Stimulated activated CD8-positive, alpha-beta memory T cell treated with anti-CD3 and anti-CD28 coated beads, Interleukin-12 subunit alpha, Interleukin-12 subunit beta, amount 100 ng/mL, for 4 hours (primary cell): Measurements from ENCODE around the gene TMTC4.
"Not testable (repeated sequence)": the region's sequence is repeated elsewhere in the genome, so short reads cannot be mapped to it uniquely, and the experiment has no call there.

Source experiments
- DNase-seq: peaks from one replicate; pipeline ENCODE4 v3.0.0-alpha.2; 2020; ENCODE audit warnings: low read depth

The TMTC4 gene

GRCh38 chr13:100674572-100674871, at the start of gene TMTC4:
Gene TMTC4 (minus strand): TSS chr13:100674795. CDS start chr13:100670362, 4,433 bp downstream.
- no peak for DNase-seq

DNA sequence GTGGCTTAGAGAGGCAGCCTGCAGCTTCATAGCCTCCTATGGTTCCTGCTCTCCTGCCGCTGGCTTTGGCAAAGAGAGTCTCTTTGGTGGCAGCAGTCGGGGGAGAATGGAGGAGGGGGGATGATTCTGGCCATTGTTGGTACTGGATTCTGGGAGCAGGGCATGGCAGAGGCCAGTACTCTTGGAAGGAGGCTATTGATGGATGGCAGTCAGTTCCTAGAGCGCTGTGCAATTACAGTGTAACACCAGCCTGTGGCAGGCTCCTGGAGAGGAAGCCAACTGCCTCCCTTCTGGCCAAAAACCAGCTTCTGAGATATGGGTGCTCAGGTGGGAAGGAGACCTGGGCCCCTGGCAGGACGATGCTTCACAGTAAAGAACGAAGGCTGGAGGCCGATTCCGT, 47.9 kb upstream of the TMTC4 start:
- no peak for DNase-seq

DNA sequence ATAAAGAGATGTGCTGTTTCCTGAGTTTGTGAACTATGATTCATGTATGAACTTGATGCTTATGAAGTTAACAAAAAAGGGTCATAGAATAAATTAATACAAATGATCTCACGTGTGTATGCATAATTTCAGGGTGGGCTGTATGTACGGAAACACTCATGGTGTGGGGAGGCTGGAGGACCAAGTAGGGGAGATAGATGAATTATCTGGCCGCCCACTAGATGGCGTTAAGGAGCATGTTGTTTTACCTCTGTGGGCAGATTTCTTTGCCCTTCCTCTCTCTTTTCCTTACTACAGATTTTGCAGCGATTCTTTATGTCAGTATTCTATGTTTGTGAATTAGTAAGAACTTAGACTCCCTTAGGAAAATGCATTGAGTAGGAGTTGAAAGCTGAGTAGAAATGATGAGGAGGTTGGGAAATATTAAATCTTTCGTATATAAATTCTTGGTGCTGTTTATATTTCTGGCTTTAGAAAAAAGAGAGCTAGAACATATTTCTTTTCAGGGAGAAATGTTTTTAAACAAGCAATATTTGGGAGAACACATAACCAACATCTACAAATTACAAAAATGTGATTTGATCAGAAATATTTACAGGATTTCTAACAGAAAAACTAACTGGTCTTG, 47.4 kb upstream of the TMTC4 start:
- DNase-seq: no peak

DNA sequence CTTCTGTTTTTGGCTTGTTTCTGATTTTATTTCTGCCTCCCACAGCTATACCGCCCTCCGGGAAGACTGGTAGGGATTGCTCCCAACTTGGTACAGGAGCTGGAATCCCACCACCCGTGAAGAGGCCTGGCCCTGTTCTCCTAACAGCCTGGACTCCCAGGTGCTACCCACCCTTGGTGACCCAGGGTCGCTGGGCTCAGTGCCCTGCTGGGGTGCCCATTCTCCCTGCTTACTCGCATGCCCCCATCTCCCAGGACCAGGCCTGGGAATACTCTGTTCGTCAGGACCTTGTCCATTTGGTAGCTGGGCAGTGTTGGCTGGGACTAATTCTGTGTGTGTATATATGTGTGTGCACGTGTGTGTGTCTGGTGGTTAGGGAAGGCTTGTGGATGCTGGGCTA, 41.0 kb upstream of the TMTC4 start:
- DNase-seq: no peak

GRCh38 chr13:100714478-100714877, 39.9 kb upstream of the TMTC4 start:
- no peak for DNase-seq

DNA sequence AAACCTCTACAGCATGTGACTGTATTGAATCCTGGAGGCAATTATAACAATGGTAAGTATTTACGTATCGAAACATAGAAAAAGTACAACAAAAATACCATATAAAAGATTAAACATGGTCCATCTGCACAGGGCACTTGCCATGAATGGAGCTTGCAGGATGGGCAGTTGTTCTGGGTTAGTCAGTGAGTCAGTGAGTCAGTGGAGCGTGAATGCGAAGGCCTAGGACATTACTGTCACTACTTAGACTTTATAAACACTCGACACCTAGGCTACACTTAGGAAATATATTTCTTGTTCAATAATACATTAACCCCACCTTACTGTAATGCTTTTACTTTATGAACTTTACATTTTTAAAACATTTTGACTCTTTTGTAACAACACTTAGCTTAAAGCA, 35.6 kb upstream of the TMTC4 start:
- DNase-seq: no peak

GRCh38 chr13:100707818-100708740, 33.5 kb upstream of the TMTC4 start:
- DNase-seq: no peak

DNA sequence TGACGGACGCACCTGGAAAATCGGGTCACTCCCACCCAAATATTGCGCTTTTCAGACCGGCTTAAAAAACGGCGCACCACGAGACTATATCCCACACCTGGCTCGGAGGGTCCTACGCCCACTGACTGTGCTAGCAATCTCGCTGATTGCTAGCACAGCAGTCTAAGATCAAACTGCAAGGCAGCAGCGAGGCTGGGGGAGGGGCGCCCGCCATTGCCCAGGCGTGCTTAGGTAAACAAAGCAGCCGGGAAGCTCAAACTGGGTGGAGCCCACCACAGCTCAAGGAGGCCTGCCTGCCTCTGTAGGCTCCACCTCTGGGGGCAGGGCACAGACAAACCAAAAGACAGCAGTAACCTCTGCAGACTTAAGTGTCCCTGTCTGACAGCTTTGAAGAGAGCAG, 23.7 kb upstream of the TMTC4 start:
- not testable (repeated sequence) for DNase-seq

GRCh38 chr13:100695509-100695773, 20.8 kb upstream of the TMTC4 start:
- no peak for DNase-seq

DNA sequence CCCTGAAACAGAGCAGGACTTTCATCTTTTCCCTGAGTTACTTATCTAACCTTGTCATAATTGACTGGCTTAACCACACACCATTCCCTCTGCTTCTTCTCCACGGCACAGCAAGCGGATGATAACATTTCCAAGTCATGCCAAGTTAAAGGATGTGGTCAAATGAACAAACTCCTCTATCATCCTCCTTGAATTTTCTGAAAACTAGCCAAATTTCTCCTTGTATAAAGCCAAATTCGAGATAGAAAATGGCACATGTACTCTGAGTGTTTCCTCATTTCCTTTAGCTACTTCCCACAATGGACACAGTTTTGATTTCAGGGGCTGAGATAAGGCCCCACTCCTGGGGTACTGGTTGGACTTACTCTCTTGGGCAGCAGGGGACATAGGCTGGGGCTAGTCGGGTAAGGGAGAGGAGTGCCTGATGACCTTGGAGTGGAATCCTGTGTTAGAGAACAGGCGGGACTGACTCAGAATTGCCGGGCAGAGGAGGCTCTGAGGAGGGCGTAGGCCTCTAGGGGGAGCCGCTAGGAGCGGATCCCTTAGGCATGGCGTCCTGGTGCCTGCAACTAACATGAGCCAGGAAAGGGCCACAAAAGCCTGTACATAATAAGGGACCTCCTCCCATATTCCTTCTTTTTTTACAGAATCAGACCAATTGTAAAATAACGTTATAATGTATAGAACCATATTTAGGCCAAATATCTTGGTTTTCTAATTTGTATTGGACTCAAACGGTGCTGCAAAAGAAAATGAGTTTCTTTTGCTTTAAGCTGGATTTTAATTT, 20.3 kb upstream of the TMTC4 start:
- no peak for DNase-seq

- no peak for DNase-seq
Observed at GRCh38 chr13:100689191-100689590, 14.6 kb upstream of the TMTC4 start.

DNA sequence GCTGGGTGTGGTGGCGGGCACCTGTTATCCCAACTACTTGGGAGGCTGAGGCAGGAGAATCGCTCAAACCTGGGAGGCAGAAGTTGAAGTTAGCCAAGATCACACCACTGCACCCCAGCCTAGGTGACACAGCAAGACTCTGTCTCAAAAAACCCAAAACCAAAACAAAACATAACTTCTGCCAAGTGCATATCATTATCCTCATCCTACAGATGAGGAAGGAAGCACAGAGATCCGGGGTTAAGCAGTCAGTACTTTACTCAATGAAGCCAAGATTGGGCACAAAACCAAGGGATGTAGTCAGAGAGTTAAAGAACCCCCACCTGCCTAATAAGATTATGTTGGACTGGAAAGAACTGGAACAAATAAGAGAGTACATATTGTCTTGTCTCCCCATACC, 5.5 kb upstream of the TMTC4 start:
- no peak for DNase-seq

DNA sequence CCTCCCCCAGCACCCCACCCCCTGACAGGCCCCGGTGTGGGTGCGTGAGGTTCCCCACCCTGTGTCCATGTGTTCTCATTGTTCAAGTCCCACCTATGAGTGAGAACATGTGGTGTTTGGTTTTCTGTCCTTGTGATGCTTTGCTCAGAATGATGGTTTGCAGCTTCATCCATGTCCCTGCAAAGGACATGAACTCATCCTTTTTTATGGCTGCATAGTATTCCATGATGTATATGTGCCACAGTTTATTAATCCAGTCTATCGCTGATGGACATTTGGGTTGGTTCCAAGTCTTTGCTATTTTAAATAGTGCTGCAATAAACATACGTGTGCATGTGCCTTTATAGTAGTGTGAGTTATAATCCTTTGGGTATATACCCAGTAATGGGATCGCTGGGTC, 2.5 kb upstream of the TMTC4 start:
- not testable (repeated sequence) for DNase-seq

DNA sequence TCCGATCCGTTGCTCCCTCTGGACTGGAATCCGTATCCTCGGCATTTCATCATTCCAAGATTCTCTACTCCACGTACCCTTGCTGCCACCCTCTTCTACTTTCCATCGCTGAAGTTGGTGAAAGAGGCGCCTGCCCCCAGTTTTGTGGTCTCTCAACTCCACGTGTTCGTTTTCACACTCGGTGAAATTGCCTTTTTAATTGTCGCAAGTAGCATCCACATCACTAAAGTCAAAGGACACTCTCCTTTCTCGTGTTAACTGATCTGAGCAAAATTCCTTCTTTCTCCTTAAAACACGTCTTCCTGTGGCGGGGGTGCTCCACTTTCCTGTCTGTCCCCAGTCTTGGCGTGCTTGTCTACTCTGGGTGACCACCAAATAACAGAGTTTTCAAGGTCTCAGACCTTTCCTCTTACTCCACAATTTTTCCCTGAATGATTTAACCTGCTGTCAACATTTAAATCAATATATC, 1.1 kb upstream of the TMTC4 start:
- DNase-seq: no peak

DNA sequence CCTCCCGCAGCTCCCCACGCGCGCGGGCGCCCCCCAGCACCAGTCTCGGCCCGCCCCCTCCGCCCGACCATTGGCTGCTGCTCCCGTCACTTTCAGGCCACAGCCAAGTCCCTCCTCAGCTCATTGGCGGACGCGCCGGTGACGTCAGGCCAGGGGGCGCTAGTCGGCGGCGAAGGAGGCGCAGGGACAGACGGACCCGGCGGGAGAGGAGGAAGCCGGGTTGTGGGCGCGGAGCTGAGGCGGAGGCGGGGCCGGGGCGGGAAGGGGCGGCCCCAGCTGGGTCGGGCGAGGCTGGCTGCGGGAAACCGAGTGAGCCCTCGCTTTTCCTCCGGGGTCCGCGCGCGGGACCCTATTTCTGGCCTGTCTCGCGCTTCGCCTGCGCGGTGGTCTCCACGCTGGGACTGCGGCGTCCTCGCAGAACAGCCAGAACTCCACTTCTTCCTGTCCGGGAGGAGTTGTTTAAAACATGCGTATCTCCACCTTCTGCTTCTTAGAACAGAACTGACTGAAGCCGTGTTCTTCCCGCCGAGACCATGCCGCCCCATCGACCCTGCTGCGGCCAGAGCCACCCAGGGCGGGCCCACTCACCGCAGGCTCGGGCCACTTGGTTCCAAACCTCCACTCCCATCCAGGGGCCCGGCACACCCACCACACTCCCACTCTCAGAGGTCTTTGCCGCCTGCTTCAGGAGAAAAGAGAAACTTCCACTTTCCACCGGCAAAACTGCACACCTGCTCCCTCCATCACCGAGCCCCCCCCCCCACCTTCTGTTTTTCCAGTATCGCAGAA, 471 bp upstream of the TMTC4 start:
- peak; percentile 100 for DNase-seq

DNA sequence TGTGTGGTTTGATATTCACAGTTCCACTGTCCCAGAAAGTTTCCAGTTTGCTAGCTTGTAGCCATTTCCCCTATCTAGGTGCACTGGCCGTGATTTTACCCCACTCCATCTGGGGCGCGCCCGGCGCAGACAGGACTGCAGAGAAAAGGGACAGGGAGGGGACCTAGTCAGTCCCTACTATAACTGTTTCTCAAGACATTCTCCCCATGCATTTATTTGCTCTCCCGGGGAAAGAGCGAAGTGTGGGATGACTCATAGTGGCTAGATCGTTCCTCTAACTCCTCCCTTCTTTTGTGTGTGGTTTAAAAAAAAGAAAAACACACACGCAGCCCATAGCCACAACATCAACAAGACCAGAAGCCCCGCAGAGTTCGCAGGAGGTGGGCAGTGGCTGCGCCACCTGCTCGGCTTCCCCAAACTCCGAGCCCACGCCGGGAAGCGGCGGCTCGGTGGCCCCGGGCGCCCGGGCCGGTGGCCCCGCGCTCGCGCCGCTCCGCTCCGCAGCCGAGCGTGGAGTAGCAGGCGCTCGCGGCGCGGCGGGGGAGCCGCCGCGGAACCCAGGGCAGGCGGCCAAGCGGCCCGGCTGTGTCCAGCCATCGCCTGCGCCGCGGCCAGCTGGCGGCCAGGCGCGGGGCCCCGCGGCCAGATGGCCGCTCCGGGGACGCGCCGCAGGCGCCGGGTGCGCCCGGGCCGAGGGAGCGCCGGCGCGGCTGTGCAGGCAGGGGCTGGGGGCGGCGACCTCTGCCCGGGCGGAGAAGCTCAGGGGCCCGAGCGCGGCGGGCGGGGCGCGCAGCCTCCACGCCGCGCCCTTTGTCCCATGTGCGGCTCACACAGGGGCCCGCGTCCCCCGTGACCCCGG, 653 bp downstream of the TMTC4 start:
- DNase-seq: peak; percentile 22

GRCh38 chr13:100673376-100673712, 1.3 kb downstream of the TMTC4 start:
- DNase-seq: no peak

DNA sequence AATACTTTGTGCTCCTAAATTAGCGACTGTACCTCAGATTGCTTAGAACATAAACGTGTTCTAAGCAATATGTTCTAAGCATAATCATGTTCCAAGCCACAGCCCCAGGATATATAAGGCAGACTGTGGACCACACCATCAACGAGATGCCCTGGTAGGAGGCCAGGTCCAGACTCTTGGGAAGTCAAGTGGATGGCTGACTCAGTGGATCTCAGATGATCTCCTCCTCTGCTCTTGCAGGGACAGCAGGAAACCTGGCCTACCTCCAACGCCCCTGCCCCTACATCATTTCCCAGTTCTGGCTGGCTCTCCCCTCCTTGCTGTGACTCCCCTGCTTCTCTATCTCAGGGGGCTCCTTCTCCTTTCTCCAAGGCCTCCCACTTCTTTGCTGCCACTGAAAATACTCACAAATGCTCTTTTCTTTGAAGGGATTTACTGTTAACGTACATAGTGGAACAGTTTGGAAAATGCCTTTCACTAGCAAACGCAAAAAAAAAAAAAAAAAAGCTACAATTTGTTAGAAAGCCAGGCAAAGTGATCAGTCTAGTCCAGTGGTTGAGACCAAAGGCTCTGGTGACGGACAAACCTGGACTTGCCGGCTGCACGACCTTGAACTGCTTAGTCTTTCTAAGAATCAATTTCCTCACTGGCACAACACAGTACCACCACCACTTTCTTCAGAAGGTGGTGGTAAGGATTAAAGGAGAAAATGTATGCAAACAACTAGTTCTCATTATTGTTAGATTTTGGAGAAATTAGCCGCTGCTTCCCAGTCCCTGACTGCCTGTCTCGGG, 3.0 kb downstream of the TMTC4 start:
- DNase-seq: no peak

GRCh38 chr13:100668408-100668807, 6.2 kb downstream of the TMTC4 start:
- no peak for DNase-seq

DNA sequence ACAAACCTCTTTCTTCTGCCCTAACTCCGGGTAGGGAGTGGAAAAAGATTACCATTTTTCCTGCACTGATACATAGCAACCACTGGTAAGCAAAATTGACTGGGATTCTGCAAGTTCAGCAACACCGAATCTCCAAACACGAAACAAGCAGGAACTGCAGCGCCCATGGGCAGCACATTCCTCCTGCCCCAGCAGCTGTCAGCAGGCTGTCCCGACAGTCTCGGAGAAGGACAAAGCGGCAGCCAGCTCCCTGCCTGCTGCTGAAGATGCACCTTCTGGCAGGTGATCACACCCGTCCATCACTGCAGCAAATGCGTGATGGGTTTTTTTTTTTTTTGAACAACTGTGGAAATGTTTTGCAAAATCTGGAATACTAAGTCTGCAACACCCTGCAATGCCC, 6.7 kb downstream of the TMTC4 start:
- no peak for DNase-seq

DNA sequence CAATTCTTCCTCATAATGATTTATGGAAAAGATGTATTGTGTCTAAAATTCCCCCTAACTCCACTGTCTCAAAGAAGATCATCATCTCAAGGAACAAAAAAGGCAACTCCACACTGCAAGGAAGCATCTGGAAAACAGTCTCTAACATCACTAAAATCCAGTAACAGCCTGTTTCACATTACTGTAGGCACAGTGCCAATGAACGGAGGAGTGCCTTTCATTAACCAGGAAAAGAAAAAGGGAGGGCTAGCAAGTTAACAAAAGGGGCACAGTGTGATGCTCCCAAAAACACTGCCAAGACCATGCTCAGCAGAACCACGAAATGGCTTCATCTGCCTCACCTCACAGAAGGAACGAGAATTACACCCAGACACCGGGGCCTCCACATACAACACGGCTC, 8.5 kb downstream of the TMTC4 start:
- DNase-seq: no peak
